D721Med (cell line): ENCODE measurements around the gene ACOT6.
A peak's percentile ranks its signal among the peaks of the same experiment; 100 is the strongest.
"Not testable (repeated sequence)": the region's sequence is repeated elsewhere in the genome, so short reads cannot be mapped to it uniquely, and the experiment has no call there.

ENCODE experiments used
- DNase-seq: peaks from one replicate; pipeline ENCODE4 v3.0.0; 2011; ENCODE audit warnings: low spot score; ENCODE audit not compliant: insufficient read length
- FAIRE-seq: peaks from 2 replicates; lab custom pipeline; 2011; peaks lifted over from hg19 to GRCh38; lab: Jason Lieb, UNC
- TF ChIP-seq, protein P1 (sequence below): IDR thresholded peaks from 2 replicates; pipeline ENCODE4 v1.5.1; 2012; ENCODE audit warnings: mild to moderate bottlenecking, control low read depth; ENCODE audit not compliant: insufficient read depth; ENCODE audit errors: missing control alignments

The ACOT6 gene

DNA sequence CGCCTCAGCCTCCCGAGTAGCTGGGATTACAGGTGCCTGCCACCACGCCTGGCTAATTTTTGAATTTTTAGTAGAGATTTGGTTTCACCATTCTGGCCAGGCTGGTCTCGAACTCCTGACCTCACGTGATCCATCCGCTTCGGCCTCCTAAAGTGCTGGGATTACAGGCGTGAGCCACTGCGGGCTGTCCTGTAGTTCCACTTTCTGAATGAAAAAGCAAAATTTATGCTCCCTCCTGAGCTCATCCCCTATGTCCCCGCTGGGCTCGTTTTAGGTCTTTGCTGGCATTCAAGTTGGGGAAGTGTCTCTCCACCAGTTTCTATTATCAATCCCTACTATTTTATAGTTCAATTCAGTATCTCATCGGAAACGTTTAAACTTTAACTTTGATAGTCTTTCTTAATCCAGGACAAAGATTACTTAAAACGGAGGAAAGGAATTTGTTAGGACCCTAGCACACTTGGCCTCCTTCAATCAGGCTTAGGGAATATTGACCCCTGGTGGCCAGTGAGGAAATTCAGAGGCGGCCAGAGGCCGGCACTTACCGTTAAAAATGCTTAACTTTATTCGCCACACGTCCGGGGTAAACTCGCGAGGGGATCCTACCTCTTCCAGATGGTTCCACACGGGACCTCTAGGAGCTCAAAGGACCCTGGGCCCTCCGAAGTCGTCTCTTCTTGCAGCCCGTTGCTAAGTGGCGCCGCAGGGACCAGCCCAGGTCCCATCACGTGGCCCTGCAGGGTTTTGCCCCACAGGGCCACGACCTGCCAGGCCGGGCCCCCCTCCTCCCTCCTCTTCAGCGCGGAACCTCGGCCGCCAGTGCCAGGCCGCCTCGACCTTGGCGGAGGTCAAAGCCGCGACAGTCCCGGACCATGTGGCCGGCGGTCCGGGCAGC is 21.0 kb downstream of the ACOT6 start:
- DNase-seq (peak; percentile 38), FAIRE-seq (no peak)
- TF ChIP-seq, protein P1, sequence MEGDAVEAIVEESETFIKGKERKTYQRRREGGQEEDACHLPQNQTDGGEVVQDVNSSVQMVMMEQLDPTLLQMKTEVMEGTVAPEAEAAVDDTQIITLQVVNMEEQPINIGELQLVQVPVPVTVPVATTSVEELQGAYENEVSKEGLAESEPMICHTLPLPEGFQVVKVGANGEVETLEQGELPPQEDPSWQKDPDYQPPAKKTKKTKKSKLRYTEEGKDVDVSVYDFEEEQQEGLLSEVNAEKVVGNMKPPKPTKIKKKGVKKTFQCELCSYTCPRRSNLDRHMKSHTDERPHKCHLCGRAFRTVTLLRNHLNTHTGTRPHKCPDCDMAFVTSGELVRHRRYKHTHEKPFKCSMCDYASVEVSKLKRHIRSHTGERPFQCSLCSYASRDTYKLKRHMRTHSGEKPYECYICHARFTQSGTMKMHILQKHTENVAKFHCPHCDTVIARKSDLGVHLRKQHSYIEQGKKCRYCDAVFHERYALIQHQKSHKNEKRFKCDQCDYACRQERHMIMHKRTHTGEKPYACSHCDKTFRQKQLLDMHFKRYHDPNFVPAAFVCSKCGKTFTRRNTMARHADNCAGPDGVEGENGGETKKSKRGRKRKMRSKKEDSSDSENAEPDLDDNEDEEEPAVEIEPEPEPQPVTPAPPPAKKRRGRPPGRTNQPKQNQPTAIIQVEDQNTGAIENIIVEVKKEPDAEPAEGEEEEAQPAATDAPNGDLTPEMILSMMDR: peak; percentile 55

DNA sequence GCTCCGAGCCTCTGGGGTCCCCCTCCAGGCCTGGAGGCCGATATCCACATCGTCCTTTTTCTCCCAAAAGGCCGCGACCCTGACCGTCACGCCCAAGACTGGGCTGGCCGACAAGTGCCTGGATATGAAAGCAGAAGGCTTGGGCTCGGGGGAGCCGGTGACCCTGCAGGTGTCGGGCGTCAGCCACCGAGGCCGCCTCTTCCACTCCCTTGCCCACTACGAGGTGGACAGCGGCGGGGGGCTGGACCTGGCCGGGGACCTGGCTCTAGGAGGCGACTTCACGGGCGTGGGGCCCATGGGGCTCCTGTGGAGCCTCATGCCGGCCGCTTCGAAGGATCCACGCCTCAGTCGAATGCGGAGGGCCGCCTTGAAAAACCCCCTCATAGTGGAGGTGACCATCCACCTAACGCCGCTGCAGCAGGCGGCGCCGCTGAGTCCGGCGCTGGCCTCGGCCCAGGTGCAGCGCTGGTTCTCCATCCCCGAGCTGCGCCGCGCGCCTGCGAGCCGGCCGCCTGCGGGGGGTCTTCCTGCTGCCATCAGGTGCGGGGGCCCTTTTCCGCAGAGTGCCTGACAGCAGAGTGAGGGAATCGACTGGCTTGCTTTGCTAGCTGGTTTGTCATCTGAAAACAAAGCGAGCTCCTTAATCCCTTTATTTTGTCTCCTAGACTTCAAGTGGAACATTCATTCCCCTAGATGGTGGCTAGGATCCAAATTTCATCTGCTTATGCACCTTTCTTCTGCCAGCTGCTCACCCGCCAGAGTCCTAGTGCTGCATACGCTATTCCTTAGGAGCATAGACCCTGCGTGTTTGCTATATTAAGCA is 21.9 kb downstream of the ACOT6 start:
- no peak for DNase-seq
- no peak for FAIRE-seq
- TF ChIP-seq, protein P1: no peak

DNA sequence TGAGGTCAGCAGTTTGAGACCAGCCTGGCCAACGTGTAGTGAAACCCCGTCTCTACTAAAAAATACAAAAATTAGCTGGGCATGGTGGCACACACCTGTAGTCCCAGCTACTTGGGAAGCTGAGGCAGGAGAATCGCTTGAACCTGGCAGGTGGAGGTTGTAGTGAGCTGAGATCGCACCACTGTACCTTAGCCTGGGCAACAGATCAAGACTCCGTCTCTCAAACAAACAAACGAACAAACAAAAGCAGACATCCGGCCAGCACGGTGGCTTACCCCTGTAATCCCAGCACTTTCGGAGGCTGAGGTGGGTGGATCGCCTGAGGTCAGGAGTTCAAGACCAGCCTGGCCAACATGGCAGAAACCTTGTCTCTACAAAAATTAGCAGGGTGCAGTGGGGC is 24.0 kb downstream of the ACOT6 start:
- not testable (repeated sequence) for DNase-seq, FAIRE-seq

DNA sequence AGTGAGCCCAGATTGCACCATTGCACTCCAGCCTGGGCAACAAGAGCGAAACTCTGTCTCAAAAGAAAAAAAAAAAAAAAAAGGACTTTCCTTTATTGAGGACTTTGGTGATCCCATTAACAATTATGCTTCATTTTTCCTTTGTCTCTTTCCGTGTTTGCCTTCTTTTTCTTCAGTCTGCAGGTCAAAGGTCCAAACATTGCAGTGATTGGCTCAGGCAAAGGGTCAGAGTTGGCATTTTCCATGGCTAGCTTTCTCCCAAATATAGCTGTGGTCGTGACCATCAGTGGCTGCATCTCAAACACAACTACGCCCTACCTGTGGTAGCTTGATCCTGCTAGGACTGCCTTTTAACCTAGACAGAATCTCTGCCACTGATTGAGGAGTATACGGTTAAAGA is 25.5 kb downstream of the ACOT6 start:
- FAIRE-seq (no peak), DNase-seq (no peak)
- TF ChIP-seq, protein P1: no peak

DNA sequence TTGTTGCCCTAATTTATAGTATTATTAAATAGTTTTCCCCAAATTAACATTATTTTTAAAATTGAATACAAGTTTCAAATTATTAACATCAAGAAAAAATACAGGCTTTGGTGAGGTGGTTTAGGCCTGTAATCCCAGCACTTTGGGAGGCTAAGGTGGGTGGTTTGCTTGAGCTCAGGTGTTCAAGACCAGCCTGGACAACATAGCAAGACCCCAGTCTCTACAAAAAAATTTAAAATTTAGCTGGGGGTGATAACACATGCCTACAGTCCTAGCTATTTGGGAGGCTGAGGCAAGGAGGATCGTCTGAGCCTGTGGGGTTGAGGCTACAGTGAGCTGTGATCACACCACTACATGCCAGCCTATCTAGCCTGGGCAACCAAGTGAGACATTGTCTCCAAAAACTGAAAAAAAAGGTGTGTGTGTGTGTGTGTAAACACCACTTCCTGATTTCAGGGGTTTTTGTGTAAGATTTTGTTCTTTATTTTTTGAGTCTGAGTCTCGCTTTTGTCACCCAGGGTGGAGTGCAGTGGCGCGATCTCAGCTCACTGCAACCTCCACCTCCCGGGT is 28.6 kb downstream of the ACOT6 start:
- DNase-seq (no peak), FAIRE-seq (no peak)
- TF ChIP-seq, protein P1: no peak

DNA sequence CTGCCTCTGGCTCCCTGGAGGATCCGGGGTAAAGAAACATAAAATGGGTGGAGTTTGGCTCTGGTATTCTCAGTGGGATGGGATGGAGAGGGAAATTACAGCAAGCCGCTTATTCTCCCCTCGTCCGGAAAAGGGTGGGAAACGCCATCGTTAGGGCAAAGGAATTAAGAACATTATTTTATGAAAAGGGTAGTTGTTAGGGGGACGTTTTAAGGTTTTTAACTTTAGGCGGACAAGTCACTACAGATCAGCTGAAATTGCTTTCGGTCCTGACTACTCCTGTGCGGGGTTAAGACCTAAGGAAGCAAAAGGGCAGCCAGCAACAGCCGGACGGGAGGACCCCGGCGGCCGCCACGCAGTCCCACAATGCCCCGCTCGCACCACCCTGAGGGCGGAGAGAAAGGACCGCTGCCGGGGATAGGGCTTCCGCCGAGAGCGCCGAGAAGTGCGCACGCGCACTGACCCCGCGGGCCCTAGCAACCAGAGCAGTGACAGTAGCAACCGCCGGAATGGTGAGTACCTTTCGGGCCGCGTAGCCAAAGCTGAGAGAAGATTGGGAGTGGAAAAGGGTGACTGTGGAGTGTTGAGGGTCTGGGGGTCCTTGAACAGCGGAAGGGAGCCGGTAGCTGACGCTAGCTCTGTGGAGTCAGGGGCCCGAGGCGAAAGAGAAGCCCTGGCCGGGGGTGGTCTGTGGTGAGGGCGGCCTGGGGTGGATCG is 32.4 kb downstream of the ACOT6 start, which contains the start of gene DNAL1:
TSS of gene DNAL1 (plus strand) at position 456 of the 717 bp plus-strand sequence. CDS start at position 510, 54 bp downstream.
- FAIRE-seq: no peak
- TF ChIP-seq, protein P1: no peak
- DNase-seq: peak; percentile 67

DNA sequence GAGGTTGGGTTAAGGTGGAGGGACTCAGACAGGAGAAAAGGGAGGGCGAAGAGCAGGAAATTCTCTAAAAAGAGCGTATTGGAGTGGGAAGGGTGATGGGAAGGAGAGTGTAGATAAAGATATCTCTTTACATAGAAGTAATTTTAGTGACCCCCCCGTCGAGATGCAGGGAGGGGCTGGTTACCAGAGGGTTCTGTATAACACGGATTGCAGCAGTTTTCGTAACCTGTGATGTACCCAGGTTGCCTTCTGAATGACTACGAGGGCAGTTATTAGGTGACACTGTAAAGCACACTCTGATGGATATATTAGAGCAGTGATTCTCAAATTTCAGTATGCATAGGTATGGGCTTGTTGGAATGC is 32.9 kb downstream of the ACOT6 start:
- TF ChIP-seq, protein P1: no peak
- FAIRE-seq (no peak), DNase-seq (no peak)
